Measurements from ENCODE around the gene FCRL2. TPM values are rescaled to one million over a fixed set of nuclear protein-coding genes. Genes with fewer than 3 reads are reported as not detected.

The FCRL2 gene
- total and polyA plus RNA-seq, 4 donors, result 0.22 to 2.3 (median 0.79) TPM

DNA sequence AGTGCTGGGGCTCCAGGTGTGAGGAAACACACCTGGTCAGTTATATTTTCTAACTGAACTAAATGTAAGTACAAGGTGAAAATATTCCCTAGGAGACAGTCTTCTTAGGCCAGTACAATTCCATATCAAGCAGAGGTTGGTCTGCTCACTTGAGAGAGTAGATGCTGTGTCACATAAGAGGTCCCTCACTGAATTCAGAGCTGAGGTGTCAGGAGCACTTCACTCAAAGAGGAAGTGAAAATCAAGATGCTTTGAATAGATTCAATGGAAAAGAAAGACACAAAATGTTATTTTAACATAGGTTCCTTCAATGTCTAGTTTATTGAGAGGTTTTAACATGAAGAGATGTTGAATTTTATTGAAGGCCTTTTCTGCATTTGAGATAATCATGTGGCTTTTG, 72.1 kb downstream of the FCRL2 start:
- Histone ChIP-seq H3K4me3 (no peak overlapping the region), H3K27me3 (ENCODE audit: control insufficient read depth in 3 of 3, insufficient read depth in 3 of 3, low read length in 2 of 3) (no peaks in the 10 kb centered on the region), H3K4me1 (ENCODE audit: control insufficient read depth in 5 of 5, insufficient read depth in 5 of 5, low read length in 5 of 5) (no peaks in the 10 kb centered on the region), H3K27ac (ENCODE audit: low read depth in 1 of 2, low read length in 1 of 2) (no peak overlapping the region), H3K9ac (ENCODE audit: insufficient read depth in 1 of 2, low read length in 2 of 2) (no peak overlapping the region), H3K36me3 (ENCODE audit: control insufficient read depth in 4 of 4, insufficient read depth in 4 of 4, low read length in 4 of 4) (no peaks in the 10 kb centered on the region), H3K9me3 (ENCODE audit: control insufficient read depth in 4 of 4, insufficient read depth in 3 of 4, low read length in 3 of 4) (no peaks in the 10 kb centered on the region)
- ATAC-seq (ENCODE audit: insufficient read depth, low FRiP score), result no peak
- TF ChIP-seq, protein P1, sequence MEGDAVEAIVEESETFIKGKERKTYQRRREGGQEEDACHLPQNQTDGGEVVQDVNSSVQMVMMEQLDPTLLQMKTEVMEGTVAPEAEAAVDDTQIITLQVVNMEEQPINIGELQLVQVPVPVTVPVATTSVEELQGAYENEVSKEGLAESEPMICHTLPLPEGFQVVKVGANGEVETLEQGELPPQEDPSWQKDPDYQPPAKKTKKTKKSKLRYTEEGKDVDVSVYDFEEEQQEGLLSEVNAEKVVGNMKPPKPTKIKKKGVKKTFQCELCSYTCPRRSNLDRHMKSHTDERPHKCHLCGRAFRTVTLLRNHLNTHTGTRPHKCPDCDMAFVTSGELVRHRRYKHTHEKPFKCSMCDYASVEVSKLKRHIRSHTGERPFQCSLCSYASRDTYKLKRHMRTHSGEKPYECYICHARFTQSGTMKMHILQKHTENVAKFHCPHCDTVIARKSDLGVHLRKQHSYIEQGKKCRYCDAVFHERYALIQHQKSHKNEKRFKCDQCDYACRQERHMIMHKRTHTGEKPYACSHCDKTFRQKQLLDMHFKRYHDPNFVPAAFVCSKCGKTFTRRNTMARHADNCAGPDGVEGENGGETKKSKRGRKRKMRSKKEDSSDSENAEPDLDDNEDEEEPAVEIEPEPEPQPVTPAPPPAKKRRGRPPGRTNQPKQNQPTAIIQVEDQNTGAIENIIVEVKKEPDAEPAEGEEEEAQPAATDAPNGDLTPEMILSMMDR (IDR thresholded peaks at IDR 0.05; ENCODE audit: control extremely low read depth, extremely low read depth), result no peak
- no peak for DNase-seq

DNA sequence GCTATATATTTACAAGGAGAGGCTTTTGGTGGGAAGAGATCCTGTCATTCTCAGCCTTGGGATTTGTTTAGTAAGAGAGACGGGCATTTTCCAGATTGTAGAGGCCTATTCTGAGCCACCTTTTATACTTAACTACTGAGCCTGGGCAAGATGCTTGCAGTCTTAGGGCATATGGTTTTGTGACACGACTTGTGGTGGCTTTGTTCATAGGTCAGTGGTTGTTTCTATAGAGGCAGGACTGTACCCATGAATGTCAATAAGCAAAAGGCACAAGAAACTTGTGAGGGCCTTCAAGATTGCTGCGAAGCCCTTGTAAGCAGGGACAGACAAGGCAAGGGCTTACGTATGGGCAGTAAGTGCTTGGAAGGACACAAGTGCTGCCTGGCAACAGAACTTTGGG, 73.0 kb downstream of the FCRL2 start:
- no peaks in the 10 kb centered on the region for H3K4me1 ChIP-seq (ENCODE audit: control insufficient read depth in 5 of 5, insufficient read depth in 5 of 5, low read length in 5 of 5)
- no peak overlapping the region for H3K27ac ChIP-seq (ENCODE audit: low read depth in 1 of 2, low read length in 1 of 2)
- ATAC-seq (ENCODE audit: insufficient read depth, low FRiP score) (no peak), DNase-seq (no peak)
- no peak overlapping the region for H3K9ac ChIP-seq (ENCODE audit: insufficient read depth in 1 of 2, low read length in 2 of 2)
- no peaks in the 10 kb centered on the region for H3K9me3 ChIP-seq (ENCODE audit: control insufficient read depth in 4 of 4, insufficient read depth in 3 of 4, low read length in 3 of 4)
- TF ChIP-seq, protein P1 (IDR thresholded peaks at IDR 0.05; ENCODE audit: control extremely low read depth, extremely low read depth), result no peak
- no peaks in the 10 kb centered on the region for H3K27me3 ChIP-seq (ENCODE audit: control insufficient read depth in 3 of 3, insufficient read depth in 3 of 3, low read length in 2 of 3)
- H3K4me3 ChIP-seq, result no peak overlapping the region
- no peaks in the 10 kb centered on the region for H3K36me3 ChIP-seq (ENCODE audit: control insufficient read depth in 4 of 4, insufficient read depth in 4 of 4, low read length in 4 of 4)
- 79 to 93% methylated on average over 4 of the region's 4 CpGs for WGBS, 2 donors

DNA sequence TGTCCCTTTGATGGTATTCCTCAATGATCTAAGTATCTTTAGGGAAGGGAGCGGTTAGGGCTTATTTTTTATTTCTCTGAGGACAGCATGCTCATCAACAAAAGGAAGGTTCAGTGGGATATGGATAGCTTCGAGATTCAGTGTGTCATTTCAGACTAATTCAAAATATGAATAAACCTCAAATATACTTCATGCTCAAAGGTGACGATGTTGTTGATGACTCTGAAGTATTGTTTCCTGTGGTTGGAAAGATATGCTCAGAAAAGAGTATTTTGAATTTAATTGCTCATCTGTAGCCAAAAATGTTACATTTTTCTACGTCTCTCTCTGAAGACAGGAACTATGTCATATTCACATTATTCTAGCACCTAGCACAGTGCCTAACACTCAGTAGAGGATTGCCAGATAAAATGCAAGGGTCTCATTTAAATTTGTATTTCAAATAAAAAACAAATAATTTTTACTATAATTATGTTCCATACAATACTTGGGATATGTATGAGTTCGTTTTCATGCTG, 74.6 kb downstream of the FCRL2 start:
- H3K27me3 ChIP-seq (ENCODE audit: control insufficient read depth in 3 of 3, insufficient read depth in 3 of 3, low read length in 2 of 3), result no peaks in the 10 kb centered on the region
- H3K27ac ChIP-seq (ENCODE audit: low read depth in 1 of 2, low read length in 1 of 2), result no peak overlapping the region
- no peaks in the 10 kb centered on the region for H3K36me3 ChIP-seq (ENCODE audit: control insufficient read depth in 4 of 4, insufficient read depth in 4 of 4, low read length in 4 of 4)
- H3K4me3 ChIP-seq, result no peak overlapping the region
- H3K4me1 ChIP-seq (ENCODE audit: control insufficient read depth in 5 of 5, insufficient read depth in 5 of 5, low read length in 5 of 5), result no peaks in the 10 kb centered on the region
- no peaks in the 10 kb centered on the region for H3K9me3 ChIP-seq (ENCODE audit: control insufficient read depth in 4 of 4, insufficient read depth in 3 of 4, low read length in 3 of 4)
- WGBS, 2 donors, result 75 to 80% methylated on average over 5 of the region's 5 CpGs
- H3K9ac ChIP-seq (ENCODE audit: insufficient read depth in 1 of 2, low read length in 2 of 2), result no peak overlapping the region
- ATAC-seq (ENCODE audit: insufficient read depth, low FRiP score), result no peak
- DNase-seq, result no peak
- TF ChIP-seq, protein P1 (IDR thresholded peaks at IDR 0.05; ENCODE audit: control extremely low read depth, extremely low read depth), result no peak

DNA sequence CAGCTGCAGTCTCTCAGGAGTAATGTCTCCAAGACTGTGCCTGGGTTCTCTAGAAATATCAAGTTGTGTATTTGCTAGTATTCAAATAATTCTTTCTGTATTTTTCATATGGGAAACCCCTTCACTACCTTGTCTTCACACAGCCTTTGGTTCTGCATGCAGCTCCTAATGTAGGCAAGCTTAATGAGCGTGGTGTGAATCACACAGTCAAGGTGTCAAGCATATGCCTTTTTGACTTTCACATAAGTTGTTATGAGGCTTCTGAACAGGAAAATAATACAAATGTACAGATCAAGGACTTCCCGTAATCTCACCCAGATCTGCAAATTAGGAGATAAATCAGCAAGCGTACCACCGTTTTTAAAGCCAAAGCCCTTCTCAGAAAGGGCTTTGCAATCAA, 76.2 kb downstream of the FCRL2 start, which contains the start of gene FCRL3:
Gene FCRL3, minus strand, starts transcription at position 38 of the 400 bp plus-strand sequence. CDS start 280 bp downstream, outside the sequence.
- H3K4me3 ChIP-seq, result no peak within 1 kb of the TSS
- no peaks in the 10 kb centered on the region for H3K36me3 ChIP-seq (ENCODE audit: control insufficient read depth in 4 of 4, insufficient read depth in 4 of 4, low read length in 4 of 4)
- no peaks in the 10 kb centered on the region for H3K4me1 ChIP-seq (ENCODE audit: control insufficient read depth in 5 of 5, insufficient read depth in 5 of 5, low read length in 5 of 5)
- no peak for ATAC-seq (ENCODE audit: insufficient read depth, low FRiP score)
- WGBS, 2 donors, result 79 to 89% methylated on average over 4 of the region's 4 CpGs
- TF ChIP-seq, protein P1 (IDR thresholded peaks at IDR 0.05; ENCODE audit: control extremely low read depth, extremely low read depth), result no peak
- no peak within 1 kb of the TSS for H3K9ac ChIP-seq (ENCODE audit: insufficient read depth in 1 of 2, low read length in 2 of 2)
- H3K27me3 ChIP-seq (ENCODE audit: control insufficient read depth in 3 of 3, insufficient read depth in 3 of 3, low read length in 2 of 3), result no peaks in the 10 kb centered on the region
- no peak within 1 kb of the TSS for H3K27ac ChIP-seq (ENCODE audit: low read depth in 1 of 2, low read length in 1 of 2)
- no peaks in the 10 kb centered on the region for H3K9me3 ChIP-seq (ENCODE audit: control insufficient read depth in 4 of 4, insufficient read depth in 3 of 4, low read length in 3 of 4)
- DNase-seq, result no peak

Data from lung (tissue), 12 donors.